ENCODE measurements around the gene PEX1.

Gene PEX1

GRCh38 chr7:92527300-92528187, 776 bp downstream of the PEX1 start:
- TF ChIP-seq CTCF (IDR thresholded peaks at IDR 0.05; ENCODE audit: low read depth, low read length): no peak; the same call in 1 of the 2 replicates
- no peak for DNase-seq (ENCODE audit: extremely low read depth, low read depth)

- DNase-seq (ENCODE audit: extremely low read depth, low read depth): no peak
- no peak for TF ChIP-seq CTCF (IDR thresholded peaks at IDR 0.05; ENCODE audit: low read depth, low read length)
Observed at GRCh38 chr7:92523110-92523509, 5.2 kb downstream of the PEX1 start.

GRCh38 chr7:92520024-92520423, 8.3 kb downstream of the PEX1 start:
- no peak for DNase-seq (ENCODE audit: extremely low read depth, low read depth)
- TF ChIP-seq CTCF (IDR thresholded peaks at IDR 0.05; ENCODE audit: low read depth, low read length): no peak

GRCh38 chr7:92517631-92518030, 10.7 kb downstream of the PEX1 start:
- no peak for DNase-seq (ENCODE audit: extremely low read depth, low read depth)
- no peak for TF ChIP-seq CTCF (IDR thresholded peaks at IDR 0.05; ENCODE audit: low read depth, low read length)

- no peak for DNase-seq (ENCODE audit: extremely low read depth, low read depth)
Observed at GRCh38 chr7:92513167-92513902, 15.0 kb downstream of the PEX1 start.

GRCh38 chr7:92508946-92509345, 19.4 kb downstream of the PEX1 start:
- TF ChIP-seq CTCF (IDR thresholded peaks at IDR 0.05; ENCODE audit: low read depth, low read length): no peak
- DNase-seq (ENCODE audit: extremely low read depth, low read depth): no peak

More at GRCh38 chr7:92513167-92513902, 15.0 kb downstream of the PEX1 start:
- no peak for TF ChIP-seq CTCF (IDR thresholded peaks at IDR 0.05; ENCODE audit: low read depth, low read length)

GRCh38 chr7:92506363-92506762, 22.0 kb downstream of the PEX1 start:
- no peak for DNase-seq (ENCODE audit: extremely low read depth, low read depth)
- no peak for TF ChIP-seq CTCF (IDR thresholded peaks at IDR 0.05; ENCODE audit: low read depth, low read length)

All from AG09319 (cell line).